Measurements from ENCODE around the gene DCTN3.

Gene DCTN3

GRCh38 chr9:34584970-34585369 is 35.3 kb downstream of the DCTN3 start:
- Histone ChIP-seq H3K36me3 (ENCODE audit: insufficient read depth, low read depth, low read length) (no peaks in the 10 kb centered on the region), H3K4me1 (ENCODE audit: insufficient read depth, low read length) (peaks cover 19% of the 10 kb centered on the region), H3K9ac (ENCODE audit: low read depth, low read length) (no peak overlapping the region), H3K4me3 (ENCODE audit: low read length) (no peak overlapping the region), H3K27me3 (ENCODE audit: insufficient read depth, low read length) (peaks cover 100% of the 10 kb centered on the region), H3K9me3 (ENCODE audit: insufficient read depth, low read depth, low read length) (peaks cover 3% of the 10 kb centered on the region; the same call in 1 of the 2 replicates), H3K27ac (ENCODE audit: low read length) (no peak overlapping the region)

- no peak overlapping the region for H3K27ac ChIP-seq (ENCODE audit: low read length)
- H3K9ac ChIP-seq (ENCODE audit: low read depth, low read length), result no peak overlapping the region
- peaks cover 99% of the 10 kb centered on the region for H3K27me3 ChIP-seq (ENCODE audit: insufficient read depth, low read length)
- H3K36me3 ChIP-seq (ENCODE audit: insufficient read depth, low read depth, low read length), result no peaks in the 10 kb centered on the region
- no peak overlapping the region for H3K4me3 ChIP-seq (ENCODE audit: low read length)
- peaks cover 3% of the 10 kb centered on the region; the same call in 1 of the 2 replicates for H3K9me3 ChIP-seq (ENCODE audit: insufficient read depth, low read depth, low read length)
- H3K4me1 ChIP-seq (ENCODE audit: insufficient read depth, low read length), result peaks cover 33% of the 10 kb centered on the region
Observed at GRCh38 chr9:34582787-34583186, 37.5 kb downstream of the DCTN3 start.

GRCh38 chr9:34581318-34581717 is 39.0 kb downstream of the DCTN3 start:
- peaks cover 97% of the 10 kb centered on the region for H3K27me3 ChIP-seq (ENCODE audit: insufficient read depth, low read length)
- H3K9ac ChIP-seq (ENCODE audit: low read depth, low read length), result no peak overlapping the region
- H3K4me3 ChIP-seq (ENCODE audit: low read length), result no peak overlapping the region
- no peaks in the 10 kb centered on the region for H3K9me3 ChIP-seq (ENCODE audit: insufficient read depth, low read depth, low read length)
- peaks cover 41% of the 10 kb centered on the region for H3K4me1 ChIP-seq (ENCODE audit: insufficient read depth, low read length)
- H3K36me3 ChIP-seq (ENCODE audit: insufficient read depth, low read depth, low read length), result no peaks in the 10 kb centered on the region
- no peak overlapping the region for H3K27ac ChIP-seq (ENCODE audit: low read length)

- H3K36me3 ChIP-seq (ENCODE audit: insufficient read depth, low read depth, low read length), result no peaks in the 10 kb centered on the region
- peaks cover 95% of the 10 kb centered on the region for H3K27me3 ChIP-seq (ENCODE audit: insufficient read depth, low read length)
- H3K9ac ChIP-seq (ENCODE audit: low read depth, low read length), result peak overlapping the region; percentile 34; the same call in 1 of the 2 replicates
- H3K9me3 ChIP-seq (ENCODE audit: insufficient read depth, low read depth, low read length), result no peaks in the 10 kb centered on the region
- peaks cover 31% of the 10 kb centered on the region for H3K4me1 ChIP-seq (ENCODE audit: insufficient read depth, low read length)
- no peak overlapping the region for H3K4me3 ChIP-seq (ENCODE audit: low read length)
- H3K27ac ChIP-seq (ENCODE audit: low read length), result no peak overlapping the region
Observed at GRCh38 chr9:34580358-34580757, 39.9 kb downstream of the DCTN3 start.

- Histone ChIP-seq H3K36me3 (ENCODE audit: insufficient read depth, low read depth, low read length) (no peaks in the 10 kb centered on the region), H3K27me3 (ENCODE audit: insufficient read depth, low read length) (peaks cover 95% of the 10 kb centered on the region), H3K9me3 (ENCODE audit: insufficient read depth, low read depth, low read length) (no peaks in the 10 kb centered on the region), H3K9ac (ENCODE audit: low read depth, low read length) (peak overlapping the region; percentile 34; the same call in 1 of the 2 replicates), H3K4me1 (ENCODE audit: insufficient read depth, low read length) (peaks cover 28% of the 10 kb centered on the region), H3K4me3 (ENCODE audit: low read length) (no peak overlapping the region), H3K27ac (ENCODE audit: low read length) (no peak overlapping the region)
Observed at GRCh38 chr9:34579808-34580163, 40.5 kb downstream of the DCTN3 start.

- Histone ChIP-seq H3K4me1 (ENCODE audit: insufficient read depth, low read length) (peaks cover 28% of the 10 kb centered on the region), H3K4me3 (ENCODE audit: low read length) (peak overlapping the region; percentile 28; the same call in 1 of the 2 replicates), H3K36me3 (ENCODE audit: insufficient read depth, low read depth, low read length) (no peaks in the 10 kb centered on the region), H3K9me3 (ENCODE audit: insufficient read depth, low read depth, low read length) (no peaks in the 10 kb centered on the region), H3K27me3 (ENCODE audit: insufficient read depth, low read length) (peaks cover 91% of the 10 kb centered on the region), H3K9ac (ENCODE audit: low read depth, low read length) (no peak overlapping the region), H3K27ac (ENCODE audit: low read length) (no peak overlapping the region)
Observed at GRCh38 chr9:34579104-34579807, 41.0 kb downstream of the DCTN3 start.

GRCh38 chr9:34578241-34579103 is 41.8 kb downstream of the DCTN3 start:
- Histone ChIP-seq H3K27ac (ENCODE audit: low read length) (no peak overlapping the region), H3K27me3 (ENCODE audit: insufficient read depth, low read length) (peaks cover 83% of the 10 kb centered on the region), H3K9ac (ENCODE audit: low read depth, low read length) (peak overlapping the region; percentile 0; the same call in 1 of the 2 replicates), H3K36me3 (ENCODE audit: insufficient read depth, low read depth, low read length) (no peaks in the 10 kb centered on the region), H3K9me3 (ENCODE audit: insufficient read depth, low read depth, low read length) (no peaks in the 10 kb centered on the region), H3K4me1 (ENCODE audit: insufficient read depth, low read length) (peaks cover 29% of the 10 kb centered on the region), H3K4me3 (ENCODE audit: low read length) (peak overlapping the region; percentile 28)

- peak overlapping the region; percentile 53; the same call in 1 of the 2 replicates for H3K4me3 ChIP-seq (ENCODE audit: low read length)
Observed at GRCh38 chr9:34577400-34578240, 42.7 kb downstream of the DCTN3 start.

GRCh38 chr9:34576597-34577399 is 43.5 kb downstream of the DCTN3 start:
- Histone ChIP-seq H3K9me3 (ENCODE audit: insufficient read depth, low read depth, low read length) (no peaks in the 10 kb centered on the region), H3K4me3 (ENCODE audit: low read length) (peak overlapping the region; percentile 53; the same call in 1 of the 2 replicates), H3K4me1 (ENCODE audit: insufficient read depth, low read length) (peaks cover 32% of the 10 kb centered on the region), H3K9ac (ENCODE audit: low read depth, low read length) (peak overlapping the region; percentile 28; the same call in 1 of the 2 replicates), H3K36me3 (ENCODE audit: insufficient read depth, low read depth, low read length) (no peaks in the 10 kb centered on the region), H3K27ac (ENCODE audit: low read length) (no peak overlapping the region), H3K27me3 (ENCODE audit: insufficient read depth, low read length) (peaks cover 66% of the 10 kb centered on the region)

More at GRCh38 chr9:34577400-34578240, 42.7 kb downstream of the DCTN3 start:
- Histone ChIP-seq H3K27me3 (ENCODE audit: insufficient read depth, low read length) (peaks cover 74% of the 10 kb centered on the region), H3K4me1 (ENCODE audit: insufficient read depth, low read length) (peaks cover 32% of the 10 kb centered on the region), H3K36me3 (ENCODE audit: insufficient read depth, low read depth, low read length) (no peaks in the 10 kb centered on the region), H3K9me3 (ENCODE audit: insufficient read depth, low read depth, low read length) (no peaks in the 10 kb centered on the region), H3K27ac (ENCODE audit: low read length) (no peak overlapping the region), H3K9ac (ENCODE audit: low read depth, low read length) (peak overlapping the region; percentile 28; the same call in 1 of the 2 replicates)

- Histone ChIP-seq H3K4me3 (ENCODE audit: low read length) (no peak overlapping the region), H3K4me1 (ENCODE audit: insufficient read depth, low read length) (peaks cover 32% of the 10 kb centered on the region), H3K27ac (ENCODE audit: low read length) (no peak overlapping the region), H3K9ac (ENCODE audit: low read depth, low read length) (no peak overlapping the region), H3K36me3 (ENCODE audit: insufficient read depth, low read depth, low read length) (no peaks in the 10 kb centered on the region), H3K27me3 (ENCODE audit: insufficient read depth, low read length) (peaks cover 59% of the 10 kb centered on the region), H3K9me3 (ENCODE audit: insufficient read depth, low read depth, low read length) (no peaks in the 10 kb centered on the region)
Observed at GRCh38 chr9:34575862-34576596, 44.3 kb downstream of the DCTN3 start.
